ENCODE data around the gene NBPF3.

GRCh38 chr1:21514245-21514644 is 74.3 kb downstream of the NBPF3 start:
- no peak for TF ChIP-seq EZH2phosphoT487 (IDR thresholded peaks at IDR 0.05; ENCODE audit: borderline replicate concordance, low read depth, low read length)
- TF ChIP-seq, protein P1, sequence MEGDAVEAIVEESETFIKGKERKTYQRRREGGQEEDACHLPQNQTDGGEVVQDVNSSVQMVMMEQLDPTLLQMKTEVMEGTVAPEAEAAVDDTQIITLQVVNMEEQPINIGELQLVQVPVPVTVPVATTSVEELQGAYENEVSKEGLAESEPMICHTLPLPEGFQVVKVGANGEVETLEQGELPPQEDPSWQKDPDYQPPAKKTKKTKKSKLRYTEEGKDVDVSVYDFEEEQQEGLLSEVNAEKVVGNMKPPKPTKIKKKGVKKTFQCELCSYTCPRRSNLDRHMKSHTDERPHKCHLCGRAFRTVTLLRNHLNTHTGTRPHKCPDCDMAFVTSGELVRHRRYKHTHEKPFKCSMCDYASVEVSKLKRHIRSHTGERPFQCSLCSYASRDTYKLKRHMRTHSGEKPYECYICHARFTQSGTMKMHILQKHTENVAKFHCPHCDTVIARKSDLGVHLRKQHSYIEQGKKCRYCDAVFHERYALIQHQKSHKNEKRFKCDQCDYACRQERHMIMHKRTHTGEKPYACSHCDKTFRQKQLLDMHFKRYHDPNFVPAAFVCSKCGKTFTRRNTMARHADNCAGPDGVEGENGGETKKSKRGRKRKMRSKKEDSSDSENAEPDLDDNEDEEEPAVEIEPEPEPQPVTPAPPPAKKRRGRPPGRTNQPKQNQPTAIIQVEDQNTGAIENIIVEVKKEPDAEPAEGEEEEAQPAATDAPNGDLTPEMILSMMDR (conservative IDR thresholded peaks at IDR 0.05; ENCODE audit: low read length): no peak

Data from OCI-LY7 (cell line).